Left lobe of liver (tissue), 2 donors: ENCODE results near the gene AGTR1. TPM values are rescaled to one million over a fixed set of nuclear protein-coding genes. Genes with fewer than 3 reads are reported as not detected.
"Not testable (repeated sequence)": the region's sequence is repeated elsewhere in the genome, so short reads cannot be mapped to it uniquely, and the experiment has no call there.

ENCODE experiments used
- ATAC-seq: fragments of 200-7000 bp; cut with Tn5 transposase; one replicate; pipeline ENCODE4 v1.9.1; 2020; ENCODE audit warnings: mild to moderate bottlenecking, moderate library complexity
- DNase-seq: peaks from one replicate; pipeline ENCODE4 v3.0.0-alpha.2; 2020; ENCODE audit warnings: low spot score
- total RNA-seq: library from RNA; stranded (reverse); gene quantifications from one replicate; pipeline ENCODE4 v1.2.1, GENCODE V29; 2021
- donor health status: DM: no; HTN: no; CAD: no; lungs with moderate emphysema.
- donor health status: DM: no; HTN: yes; CAD: no.

Gene AGTR1
- total RNA-seq, 1 donor from 2014 or later = 25.5 TPM

DNA sequence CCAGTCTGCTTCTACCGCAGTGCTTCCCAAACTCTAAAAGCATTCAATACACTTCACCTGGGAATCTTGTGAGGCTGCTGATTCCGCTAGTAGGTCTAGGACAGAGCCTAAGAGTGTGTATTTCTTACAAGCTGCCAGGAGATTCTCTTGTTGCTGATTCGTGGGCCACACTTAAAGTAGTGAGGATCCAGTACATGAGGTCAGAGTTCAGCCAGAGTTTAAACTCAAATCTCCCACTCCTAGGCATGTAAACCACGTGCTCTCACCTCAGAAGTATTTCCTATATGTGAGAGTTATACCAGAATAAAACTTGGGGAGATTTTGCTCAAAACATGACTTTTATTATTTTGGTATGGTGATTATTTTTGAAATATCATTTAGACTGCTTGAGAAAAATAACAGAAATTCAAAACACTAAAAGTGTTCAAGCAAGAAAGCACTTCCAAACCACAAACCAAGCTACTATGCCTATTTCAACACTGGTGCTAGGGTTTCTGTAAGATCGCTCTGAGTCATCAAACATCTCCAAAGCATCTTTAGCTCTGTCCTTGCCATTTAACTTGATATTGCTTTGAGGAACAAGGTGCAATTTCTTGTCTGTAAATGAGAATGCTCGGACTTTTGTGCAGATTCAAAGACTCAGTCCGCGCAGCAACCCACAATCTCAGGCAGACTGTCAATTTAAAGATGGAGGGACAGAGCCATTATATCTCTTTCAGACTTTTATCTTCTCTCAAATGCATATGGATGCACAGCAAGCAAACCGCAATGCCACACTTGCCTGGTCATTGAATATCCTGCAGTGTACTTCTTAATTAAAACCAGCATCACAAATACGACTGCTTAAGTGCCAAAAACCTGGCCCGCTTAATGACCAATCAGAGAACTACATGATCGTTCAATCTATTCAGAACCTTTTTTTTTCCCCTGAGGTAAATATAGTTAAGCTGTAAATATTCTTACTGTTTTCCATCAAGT lies 59.8 kb downstream of the AGTR1 start:
- DNase-seq (no peak), ATAC-seq (no peak)

DNA sequence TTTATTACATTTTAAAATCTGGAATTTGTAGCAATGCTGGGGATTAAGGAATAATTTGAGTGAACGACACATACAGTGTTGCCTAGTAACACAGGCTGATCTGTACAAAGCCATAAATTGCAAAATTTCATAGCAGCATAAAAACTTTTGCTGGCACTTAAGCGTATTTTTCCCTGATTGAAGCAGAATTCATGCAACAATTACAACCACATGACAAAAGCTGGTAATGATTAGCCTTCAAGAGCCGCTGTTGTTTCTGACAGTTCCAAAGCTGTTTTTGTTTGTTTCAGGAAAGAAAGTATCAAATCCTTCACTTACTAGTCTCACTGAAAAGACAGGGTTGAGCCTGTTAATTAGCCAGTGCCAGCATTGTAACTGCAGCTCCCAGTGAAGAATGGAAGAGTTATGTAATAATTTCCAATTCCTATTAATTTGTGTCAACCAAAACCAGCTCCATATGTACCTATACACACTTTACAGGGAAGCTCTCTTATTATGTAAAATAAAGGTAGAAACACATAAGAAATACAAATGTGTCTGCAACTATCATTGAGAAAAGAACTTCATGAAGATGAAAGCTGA lies 60.7 kb downstream of the AGTR1 start:
- ATAC-seq (no peak), DNase-seq (no peak)

DNA sequence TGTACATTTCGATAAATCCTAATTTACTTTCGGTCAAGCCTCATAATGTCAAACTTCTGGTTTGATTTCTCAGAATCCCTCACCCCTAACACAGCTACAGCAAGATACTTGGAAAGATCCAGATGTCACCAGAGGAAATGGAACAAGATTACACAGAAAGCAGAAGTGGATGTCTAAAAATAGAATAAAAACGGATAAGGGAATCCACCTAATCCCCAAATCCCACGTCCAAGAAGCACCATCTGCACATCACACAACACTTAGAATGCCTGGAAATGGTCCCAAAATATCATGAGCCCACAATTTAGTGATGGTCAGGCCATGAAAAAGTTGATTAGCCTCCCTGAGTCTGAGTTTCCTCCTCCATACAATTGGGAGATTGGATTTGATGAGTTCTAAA lies 61.7 kb downstream of the AGTR1 start:
- no peak for ATAC-seq
- DNase-seq = no peak

DNA sequence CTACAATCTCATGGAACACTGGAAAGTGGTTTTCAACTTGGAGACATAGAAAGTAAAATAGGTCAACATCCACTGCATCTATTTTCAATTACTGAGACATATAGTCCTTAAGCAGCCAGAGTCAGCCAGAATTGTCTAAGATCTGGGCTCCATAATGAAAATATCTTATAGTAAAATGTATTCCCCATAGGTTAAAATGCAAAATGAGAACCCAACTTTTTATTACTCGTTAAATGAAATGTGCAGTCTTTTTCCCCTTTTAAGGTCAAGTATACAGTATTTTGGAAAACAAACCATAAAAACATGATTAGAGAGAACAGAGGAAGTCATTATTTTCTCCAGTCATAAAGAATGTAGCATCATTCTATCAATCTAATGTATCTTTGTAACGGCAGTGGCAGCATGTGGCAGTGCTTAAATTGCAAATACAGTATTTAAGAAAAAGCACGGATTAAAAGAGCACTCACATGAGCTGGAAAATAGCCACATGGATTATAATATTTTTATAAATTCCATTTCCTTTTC lies 65.5 kb downstream of the AGTR1 start:
- no peak for DNase-seq
- no peak for ATAC-seq

DNA sequence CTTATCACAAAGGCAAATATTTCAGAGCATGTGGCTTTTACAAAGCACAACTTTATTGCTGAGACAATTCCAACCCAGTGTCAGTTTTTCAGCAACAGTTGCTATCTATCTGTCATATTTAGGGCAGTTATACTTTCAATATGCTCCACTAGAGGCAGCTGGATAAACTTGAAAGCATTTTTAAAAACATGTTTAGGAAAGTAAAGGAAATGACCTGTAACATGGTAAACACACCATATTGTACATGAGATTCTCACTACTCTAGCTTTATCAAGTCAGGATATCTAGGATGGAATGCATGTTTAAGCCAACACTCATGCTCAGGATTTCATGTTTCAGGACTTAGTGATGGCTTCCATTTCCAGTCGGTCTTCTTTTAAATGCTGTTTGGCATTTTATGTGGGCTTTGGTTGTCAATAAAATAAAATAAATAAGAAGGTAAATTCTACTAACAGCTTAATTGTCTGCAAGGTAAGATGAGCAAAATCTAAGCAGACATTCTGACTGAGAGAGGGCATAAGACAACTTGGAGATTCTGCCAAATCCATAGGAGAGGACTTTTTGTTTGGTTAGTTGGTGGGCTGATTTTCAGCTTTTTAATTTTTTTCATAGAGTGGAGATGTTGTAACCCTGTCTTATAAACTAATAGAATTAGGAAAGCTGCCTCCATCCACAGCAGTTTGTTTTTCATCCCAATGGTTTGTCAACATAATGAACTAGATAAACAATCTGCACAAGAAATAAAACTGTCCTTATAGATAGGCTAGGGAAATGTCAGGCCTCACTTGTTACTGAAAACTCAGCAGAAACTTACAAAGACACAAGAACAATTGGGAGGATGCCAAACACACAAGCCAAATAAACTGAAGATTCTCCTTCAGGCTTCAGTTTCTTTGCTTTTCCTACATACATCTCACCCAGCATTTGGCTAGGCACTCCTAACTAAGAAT lies 66.6 kb downstream of the AGTR1 start:
- DNase-seq = no peak

DNA sequence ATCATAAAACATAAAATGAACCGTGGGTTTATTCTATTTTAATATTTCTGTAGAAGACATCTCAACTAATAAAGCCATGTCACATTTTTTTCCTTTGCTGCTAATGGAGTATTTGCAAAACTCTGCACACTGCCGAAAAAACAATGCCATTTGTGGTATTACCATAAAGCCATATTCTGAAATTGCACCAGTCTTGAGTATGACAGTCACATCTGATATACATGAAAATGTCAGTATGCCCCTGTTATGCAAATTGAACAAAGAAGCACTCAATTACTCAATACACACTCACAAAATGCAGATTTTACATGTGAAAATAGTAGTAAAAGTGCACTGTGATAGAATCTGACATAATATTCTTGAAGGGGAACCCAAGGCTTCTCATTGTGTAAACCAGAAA lies 74.7 kb downstream of the AGTR1 start:
- ATAC-seq = no peak
- no peak for DNase-seq

More for the DNA sequence above, 66.6 kb downstream of the AGTR1 start:
- no peak for ATAC-seq

DNA sequence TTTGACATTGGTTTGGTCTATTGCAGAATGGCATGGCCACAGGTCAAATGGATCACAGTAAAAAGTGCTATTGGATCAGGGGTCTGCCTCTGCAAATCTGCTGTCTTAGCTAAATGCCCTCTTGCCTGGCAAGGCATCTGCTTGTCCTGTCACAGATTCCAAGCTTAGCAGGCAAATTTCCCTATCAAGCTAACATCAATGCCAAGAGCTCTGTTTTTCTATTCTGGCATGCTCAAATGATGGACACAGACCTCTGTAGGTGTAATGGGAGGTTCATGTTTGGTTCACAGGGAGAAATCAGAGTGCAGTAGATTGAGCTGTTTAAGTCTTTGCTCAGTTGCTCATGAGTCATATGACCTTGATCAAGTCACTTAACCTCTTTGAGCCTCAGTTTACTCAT lies 75.1 kb downstream of the AGTR1 start:
- no peak for DNase-seq
- no peak for ATAC-seq

DNA sequence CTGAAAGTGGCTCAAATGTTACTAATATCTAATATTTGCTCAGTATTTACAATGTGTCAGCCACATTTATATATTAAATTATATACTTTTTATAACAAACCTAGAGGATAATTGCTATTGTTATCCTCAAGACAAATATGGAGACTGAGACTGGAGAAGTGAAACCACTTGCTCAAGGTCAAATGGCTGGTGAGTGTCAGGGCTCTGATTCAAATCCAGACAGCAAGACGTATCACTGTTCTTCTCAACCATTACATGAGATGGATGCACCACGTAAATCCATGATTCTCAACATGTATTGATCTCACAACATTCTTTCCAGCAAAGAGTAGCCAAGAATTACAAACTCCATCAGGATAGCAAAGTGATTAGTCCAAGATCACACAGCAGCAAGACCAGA lies 76.1 kb downstream of the AGTR1 start:
- DNase-seq (no peak), ATAC-seq (no peak)

DNA sequence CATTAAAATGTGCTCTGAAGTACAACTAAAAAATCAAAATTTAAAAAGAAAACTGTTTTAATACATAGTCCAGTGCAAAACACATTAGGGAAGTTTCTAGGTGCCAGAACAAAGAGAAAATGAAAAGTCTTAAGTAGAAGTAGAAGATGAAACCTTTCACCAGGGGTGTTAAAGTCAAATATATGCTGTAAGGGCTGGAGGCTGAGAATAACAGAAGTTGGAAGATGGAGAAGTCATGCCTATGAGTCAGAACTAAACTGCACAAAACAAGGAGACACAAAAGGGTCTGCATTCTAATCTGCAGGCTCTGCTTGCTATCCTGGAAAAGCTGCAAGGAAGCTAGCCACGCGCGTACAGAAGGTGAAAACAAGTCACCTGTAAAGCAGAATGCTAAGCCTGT lies 81.2 kb downstream of the AGTR1 start:
- no peak for DNase-seq
- no peak for ATAC-seq

DNA sequence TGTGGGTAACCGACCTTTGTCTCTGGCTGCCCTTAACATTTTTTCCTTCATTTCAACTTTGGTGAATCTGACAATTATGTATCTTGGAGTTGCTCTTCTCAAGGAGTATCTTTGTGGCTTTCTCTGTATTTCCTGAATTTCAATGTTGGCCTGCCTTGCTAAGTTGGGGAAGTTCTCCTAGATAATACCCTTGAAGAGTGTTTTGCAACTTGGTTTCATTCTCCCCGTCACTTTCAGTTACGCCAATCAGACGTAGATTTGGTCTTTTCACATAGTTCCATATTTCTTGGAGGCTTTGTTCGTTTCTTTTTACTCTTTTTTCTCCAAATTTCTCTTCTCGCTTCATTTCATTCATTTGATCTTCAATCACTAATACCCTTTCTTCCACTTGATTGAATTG lies 87.3 kb downstream of the AGTR1 start:
- DNase-seq, ATAC-seq: not testable (repeated sequence)

DNA sequence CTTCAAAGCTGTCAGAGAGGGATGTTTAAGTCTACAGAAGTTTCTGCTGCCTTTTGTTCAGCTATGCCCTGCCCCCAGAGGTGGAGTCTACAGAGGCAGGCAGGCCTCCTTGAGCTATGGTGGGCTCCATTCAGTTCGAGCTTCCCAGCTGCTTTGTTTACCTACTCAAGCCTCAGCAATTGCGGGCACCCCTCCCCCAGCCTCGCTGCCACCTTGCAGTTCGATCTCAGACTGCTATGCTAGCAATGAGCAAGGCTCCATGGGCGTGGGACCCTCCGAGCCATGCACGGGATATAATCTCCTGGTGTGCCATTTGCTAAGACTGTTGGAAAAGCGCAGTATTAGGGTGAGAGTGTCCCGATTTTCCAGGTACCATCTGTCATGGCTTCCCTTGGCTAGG lies 88.5 kb downstream of the AGTR1 start:
- ATAC-seq, DNase-seq: not testable (repeated sequence)

DNA sequence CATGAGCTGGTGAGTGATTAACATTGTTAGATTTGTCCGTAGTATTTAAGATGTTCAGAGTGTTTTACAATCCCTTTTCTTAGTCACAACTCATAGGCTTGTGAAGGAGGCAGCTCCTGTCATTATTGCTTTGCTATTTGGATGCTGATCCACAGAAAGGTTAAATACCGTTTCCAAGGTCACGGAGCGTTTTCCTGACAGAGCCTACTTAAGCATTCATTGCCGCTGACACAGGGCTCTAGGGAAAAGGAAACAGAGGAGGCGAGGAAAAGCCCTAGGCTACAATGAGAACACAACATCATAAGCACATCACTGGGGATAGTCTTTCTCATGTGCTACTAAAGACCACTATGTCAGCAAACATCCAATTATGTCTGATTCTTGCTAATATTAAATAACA lies 91.4 kb downstream of the AGTR1 start:
- no peak for DNase-seq
- ATAC-seq = no peak

DNA sequence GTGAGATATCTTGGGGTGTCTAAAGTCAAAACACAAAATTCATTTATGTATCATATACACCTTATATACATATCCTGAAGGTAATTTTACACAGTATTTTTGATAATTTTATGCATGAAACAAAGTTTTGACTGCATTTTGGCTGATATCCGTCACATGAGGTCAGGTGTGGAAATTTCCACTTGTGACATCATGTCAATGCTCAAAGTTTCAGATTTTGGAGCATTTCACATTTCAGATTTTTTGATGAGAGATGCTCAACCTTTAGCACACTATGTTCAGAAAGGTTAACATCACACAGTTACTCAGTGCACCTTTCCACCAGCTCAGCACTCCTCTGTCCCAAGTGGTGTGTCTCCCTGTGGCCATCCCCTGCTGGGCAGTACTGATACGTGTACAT lies 92.2 kb downstream of the AGTR1 start:
- DNase-seq (no peak), ATAC-seq (no peak)

DNA sequence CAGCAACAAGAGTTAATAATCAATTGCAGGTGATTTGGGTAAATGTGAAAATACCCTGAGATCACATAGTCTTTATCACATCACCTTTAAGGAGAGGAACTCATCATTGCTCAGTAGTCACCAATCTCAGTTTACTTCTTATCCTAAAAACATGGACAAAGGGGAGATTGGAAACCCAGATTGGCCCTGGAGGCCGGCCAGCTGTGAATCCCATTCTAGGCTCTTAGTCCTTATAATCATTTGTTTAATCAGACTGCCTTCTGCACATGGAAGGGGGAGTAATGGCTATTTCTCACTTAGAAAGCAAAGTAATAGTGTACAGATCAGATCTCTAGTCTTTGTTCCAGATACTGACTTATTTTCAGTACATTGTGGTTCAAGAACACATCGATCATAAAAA lies 92.7 kb downstream of the AGTR1 start:
- DNase-seq (no peak), ATAC-seq (no peak)

DNA sequence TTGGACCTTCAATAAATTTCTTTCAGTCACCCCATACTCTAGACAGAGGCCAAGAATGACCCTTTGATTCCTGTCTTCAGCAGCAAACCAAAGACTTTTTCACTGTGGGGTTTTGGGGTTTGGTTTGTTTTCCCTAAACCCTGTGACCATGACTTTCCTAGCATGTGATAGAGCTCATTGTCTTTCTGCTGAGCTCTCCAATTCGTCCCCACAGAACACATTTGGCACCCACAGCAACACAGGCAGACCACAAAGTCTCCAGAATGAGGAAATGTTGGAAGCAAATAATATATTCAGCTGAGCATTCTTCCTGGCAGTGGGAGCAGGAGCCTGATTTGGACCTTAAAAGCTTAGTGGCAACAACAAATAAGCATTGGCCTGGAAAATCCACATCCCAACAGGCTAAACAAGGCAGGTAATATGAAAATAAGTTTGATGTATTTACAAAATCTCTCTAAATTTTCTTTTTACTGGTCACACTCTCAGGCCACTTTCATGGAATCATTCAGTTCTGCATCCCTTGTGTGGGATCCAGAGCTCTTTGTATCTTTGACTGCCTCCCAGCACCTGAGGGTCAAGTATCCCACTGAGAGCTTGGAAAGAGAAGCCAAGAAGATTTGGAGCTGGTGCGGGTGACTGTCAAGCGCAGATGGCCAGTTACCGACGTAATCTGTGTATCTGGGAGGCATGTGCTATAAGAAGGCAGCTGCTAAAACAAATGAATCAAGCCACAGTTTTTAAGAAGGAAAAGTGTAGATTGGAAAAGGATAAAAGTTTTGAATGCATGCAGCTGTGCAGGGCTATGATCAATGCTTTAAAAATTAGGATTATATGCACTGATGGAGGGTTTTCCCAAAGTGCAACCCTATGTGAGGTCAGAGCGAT lies 93.4 kb downstream of the AGTR1 start:
- DNase-seq = no peak

DNA sequence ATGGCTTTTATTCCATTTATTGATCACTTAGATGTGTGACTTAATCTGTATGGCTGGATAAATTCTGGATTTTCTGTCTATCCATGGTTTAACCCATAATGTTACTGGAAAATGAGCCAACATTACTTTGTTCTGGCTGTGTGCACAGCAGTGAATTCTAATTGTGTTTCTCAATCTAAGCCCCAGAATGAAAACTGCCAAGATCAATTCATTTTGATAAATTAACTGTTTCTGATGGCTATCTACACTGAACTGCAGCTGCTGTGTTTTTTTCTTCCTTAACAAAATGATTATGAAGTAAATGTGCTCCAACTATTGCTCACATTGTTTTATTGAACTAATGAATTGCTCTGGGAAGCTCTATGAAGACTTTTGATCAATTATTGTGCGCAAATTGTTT lies 94.2 kb downstream of the AGTR1 start:
- DNase-seq (no peak), ATAC-seq (no peak)

More for the DNA sequence above, 93.4 kb downstream of the AGTR1 start:
- no peak for ATAC-seq

DNA sequence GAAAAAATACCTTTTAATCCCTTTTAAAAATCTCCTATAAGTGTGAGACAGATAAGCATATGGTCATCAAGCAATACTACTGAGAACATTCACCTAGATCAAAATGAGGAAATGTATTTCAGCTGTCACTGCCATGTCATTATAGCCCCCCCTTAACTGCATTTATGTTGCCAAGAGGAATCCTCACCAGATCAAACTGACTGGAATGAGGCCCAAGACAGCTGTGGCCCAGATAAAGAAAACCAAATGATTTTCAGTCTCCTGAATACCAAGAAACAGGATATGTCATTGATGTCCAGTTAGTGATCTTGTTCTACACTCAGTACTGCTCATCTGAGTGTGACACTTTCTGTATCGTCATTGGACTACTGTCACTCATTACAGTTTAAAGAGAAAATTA lies 94.8 kb downstream of the AGTR1 start:
- no peak for DNase-seq
- ATAC-seq = no peak
